ENCODE data around the gene FITM2. TPM values are rescaled to one million over a fixed set of nuclear protein-coding genes. Genes with fewer than 3 reads are reported as not detected.

FITM2 gene, protein sequence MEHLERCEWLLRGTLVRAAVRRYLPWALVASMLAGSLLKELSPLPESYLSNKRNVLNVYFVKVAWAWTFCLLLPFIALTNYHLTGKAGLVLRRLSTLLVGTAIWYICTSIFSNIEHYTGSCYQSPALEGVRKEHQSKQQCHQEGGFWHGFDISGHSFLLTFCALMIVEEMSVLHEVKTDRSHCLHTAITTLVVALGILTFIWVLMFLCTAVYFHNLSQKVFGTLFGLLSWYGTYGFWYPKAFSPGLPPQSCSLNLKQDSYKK
- total RNA-seq: 5.3 TPM

DNA sequence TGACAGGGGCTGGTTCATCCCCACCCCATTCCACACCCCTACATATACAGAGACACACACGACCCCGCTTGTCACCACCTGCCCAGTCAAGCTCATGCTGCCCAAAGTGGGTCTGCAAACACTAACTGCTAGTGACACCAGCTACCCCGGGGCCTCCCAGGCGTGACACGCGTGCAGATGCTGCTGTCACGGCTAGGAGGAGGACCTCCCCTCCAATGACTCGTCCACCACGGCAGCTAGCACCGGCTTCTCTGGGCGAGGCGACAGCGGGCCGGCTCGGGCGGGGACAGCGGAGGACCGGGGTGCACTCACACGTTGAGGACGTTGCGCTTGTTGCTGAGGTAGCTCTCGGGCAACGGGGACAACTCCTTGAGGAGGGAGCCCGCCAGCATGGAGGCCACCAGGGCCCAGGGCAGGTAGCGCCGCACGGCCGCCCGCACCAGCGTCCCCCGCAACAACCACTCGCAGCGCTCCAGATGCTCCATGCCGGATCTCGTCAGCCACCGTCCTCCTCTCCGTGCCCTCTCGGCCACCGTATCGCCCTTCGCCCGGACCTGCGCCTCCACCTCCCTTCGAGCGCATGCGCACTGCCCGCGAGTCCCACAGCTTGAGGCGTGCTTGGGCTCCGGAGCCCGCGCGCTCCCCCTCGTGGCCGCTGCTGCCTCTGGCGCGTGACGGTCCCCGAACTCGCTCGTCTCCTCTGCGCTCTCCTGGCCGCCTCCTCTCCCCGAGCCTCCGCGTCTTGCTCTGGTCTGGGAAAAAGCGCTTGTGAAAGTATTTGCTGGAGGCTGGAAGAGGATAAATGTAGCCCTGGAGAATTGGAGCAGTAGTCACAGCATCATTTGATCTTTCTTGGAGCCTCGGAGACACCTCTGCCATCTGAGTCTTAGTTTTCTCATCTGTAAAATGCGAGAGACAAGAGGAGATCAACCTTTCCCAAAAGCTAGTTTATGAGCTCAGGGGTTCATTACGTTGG lies at the start of gene FITM2:
Gene FITM2, minus strand, starts transcription at position 539 of the 976 bp plus-strand sequence. Its CDS starts 54 bp downstream, at position 485.
- intact Hi-C loops (cut with DNase I): loop anchor here (1.0 to 10.0 kb wide), 6 partner anchors 96 to 854 kb away; partner anchors contain the start of genes SRSF6, TOMM34 and YWHAB
- H3K4me1 ChIP-seq: peaks cover 4 to 9% of the 10 kb centered on the region in 2 donors
- TF ChIP-seq, protein P1, sequence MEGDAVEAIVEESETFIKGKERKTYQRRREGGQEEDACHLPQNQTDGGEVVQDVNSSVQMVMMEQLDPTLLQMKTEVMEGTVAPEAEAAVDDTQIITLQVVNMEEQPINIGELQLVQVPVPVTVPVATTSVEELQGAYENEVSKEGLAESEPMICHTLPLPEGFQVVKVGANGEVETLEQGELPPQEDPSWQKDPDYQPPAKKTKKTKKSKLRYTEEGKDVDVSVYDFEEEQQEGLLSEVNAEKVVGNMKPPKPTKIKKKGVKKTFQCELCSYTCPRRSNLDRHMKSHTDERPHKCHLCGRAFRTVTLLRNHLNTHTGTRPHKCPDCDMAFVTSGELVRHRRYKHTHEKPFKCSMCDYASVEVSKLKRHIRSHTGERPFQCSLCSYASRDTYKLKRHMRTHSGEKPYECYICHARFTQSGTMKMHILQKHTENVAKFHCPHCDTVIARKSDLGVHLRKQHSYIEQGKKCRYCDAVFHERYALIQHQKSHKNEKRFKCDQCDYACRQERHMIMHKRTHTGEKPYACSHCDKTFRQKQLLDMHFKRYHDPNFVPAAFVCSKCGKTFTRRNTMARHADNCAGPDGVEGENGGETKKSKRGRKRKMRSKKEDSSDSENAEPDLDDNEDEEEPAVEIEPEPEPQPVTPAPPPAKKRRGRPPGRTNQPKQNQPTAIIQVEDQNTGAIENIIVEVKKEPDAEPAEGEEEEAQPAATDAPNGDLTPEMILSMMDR (IDR thresholded peaks at IDR 0.05): peak; percentile 87 to 98 (median 96)
- no peaks in the 10 kb centered on the region for H3K27me3 ChIP-seq
- peak; percentile 89 to 99 for DNase-seq (ENCODE audit: low spot score in 2 of 2)
- H3K36me3 ChIP-seq: peaks cover 0 to 5% of the 10 kb centered on the region in 2 donors
- H3K9me3 ChIP-seq: no peaks in the 10 kb centered on the region
- H3K4me3 ChIP-seq: peak within 1 kb of the TSS; percentile 85 to 100
- H3K27ac ChIP-seq: peak within 1 kb of the TSS; percentile 50 to 68

GRCh38 chr20:44360221-44360620 lies 49.2 kb upstream of the FITM2 start:
- H3K36me3 ChIP-seq: no peaks in the 10 kb centered on the region
- H3K27ac ChIP-seq: no peak overlapping the region
- DNase-seq (ENCODE audit: low spot score in 2 of 2): no peak
- H3K27me3 ChIP-seq: no peaks in the 10 kb centered on the region
- TF ChIP-seq, protein P1 (IDR thresholded peaks at IDR 0.05): no peak
- no peaks in the 10 kb centered on the region for H3K9me3 ChIP-seq
- H3K4me1 ChIP-seq: no peaks in the 10 kb centered on the region
- H3K4me3 ChIP-seq: no peak overlapping the region
- intact Hi-C loops (cut with DNase I): no loop called here

DNA sequence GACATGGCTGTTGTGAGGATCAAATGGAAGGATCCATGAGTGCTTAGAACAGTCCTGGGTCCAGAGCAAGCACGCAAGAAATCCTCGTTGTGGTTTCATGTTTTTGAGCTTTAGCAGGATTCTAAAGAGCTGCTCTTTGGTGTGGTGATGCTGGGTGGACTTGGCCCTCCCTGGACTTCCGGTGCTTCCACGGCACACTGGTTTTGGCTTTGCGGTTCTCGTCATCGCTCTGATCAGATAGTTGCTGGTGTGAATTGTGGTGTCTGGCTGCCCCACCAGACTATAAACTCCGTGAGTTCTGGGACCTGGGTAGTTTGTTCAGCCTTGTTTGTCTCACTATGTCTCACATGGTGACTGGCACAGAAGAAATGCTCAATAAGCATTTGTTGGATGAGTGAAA lies 47.8 kb upstream of the FITM2 start:
- H3K27ac ChIP-seq: no peak overlapping the region
- intact Hi-C loops (cut with DNase I): no loop called here
- H3K27me3 ChIP-seq: no peaks in the 10 kb centered on the region
- H3K4me1 ChIP-seq: no peaks in the 10 kb centered on the region
- no peaks in the 10 kb centered on the region for H3K36me3 ChIP-seq
- no peaks in the 10 kb centered on the region for H3K9me3 ChIP-seq
- no peak overlapping the region for H3K4me3 ChIP-seq
- TF ChIP-seq, protein P1 (IDR thresholded peaks at IDR 0.05): no peak
- DNase-seq (ENCODE audit: low spot score in 2 of 2): no peak

DNA sequence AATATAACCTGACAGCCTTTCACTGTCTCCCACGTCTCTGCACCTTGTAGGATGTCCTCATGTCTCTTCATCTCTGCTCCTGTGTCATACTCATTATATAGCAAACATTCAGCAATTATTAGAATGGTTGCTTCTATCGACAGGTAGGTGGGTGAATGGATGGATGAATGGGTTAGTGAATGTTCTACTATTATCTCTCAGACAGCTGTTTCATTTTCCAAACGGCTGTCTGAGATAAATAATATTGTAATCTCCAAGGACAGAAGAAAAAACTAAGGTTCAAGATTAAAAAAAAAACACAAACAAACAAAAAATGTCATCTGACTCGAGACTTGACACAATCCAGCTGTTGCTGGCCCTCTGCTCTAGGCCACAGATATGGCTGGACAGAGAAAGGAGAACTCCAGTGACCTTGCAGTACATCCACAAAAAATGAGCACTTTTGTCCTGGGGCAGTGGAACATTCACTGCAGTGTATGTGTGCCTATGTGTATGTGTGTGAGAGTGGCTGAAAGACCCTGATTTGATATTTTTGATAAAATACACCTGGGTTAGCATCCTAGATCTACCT lies 46.6 kb upstream of the FITM2 start:
- H3K27me3 ChIP-seq: no peaks in the 10 kb centered on the region
- intact Hi-C loops (cut with DNase I): no loop called here
- H3K4me3 ChIP-seq: no peak overlapping the region
- no peak overlapping the region for H3K27ac ChIP-seq
- H3K4me1 ChIP-seq: no peaks in the 10 kb centered on the region
- no peak for DNase-seq (ENCODE audit: low spot score in 2 of 2)
- TF ChIP-seq, protein P1 (IDR thresholded peaks at IDR 0.05): no peak
- H3K9me3 ChIP-seq: no peaks in the 10 kb centered on the region
- H3K36me3 ChIP-seq: no peaks in the 10 kb centered on the region

GRCh38 chr20:44357020-44357419 lies 46.0 kb upstream of the FITM2 start:
- Histone ChIP-seq H3K27me3 (no peaks in the 10 kb centered on the region), H3K27ac (no peak overlapping the region), H3K4me1 (no peaks in the 10 kb centered on the region), H3K36me3 (no peaks in the 10 kb centered on the region), H3K4me3 (no peak overlapping the region), H3K9me3 (no peaks in the 10 kb centered on the region)
- DNase-seq (ENCODE audit: low spot score in 2 of 2): no peak
- TF ChIP-seq, protein P1 (IDR thresholded peaks at IDR 0.05): no peak
- intact Hi-C loops (cut with DNase I): no loop called here
